NCI-H524 (cell line): ENCODE data around the gene NOTCH2.

Experiments
- DNase-seq, 2 experiments: peaks; one replicate each; lab custom pipeline; 2025; lab: John Stamatoyannopoulos, UW

Gene NOTCH2

GRCh38 chr1:119975006-119975405 lies 94.5 kb downstream of the NOTCH2 start:
- no peak for DNase-seq

- no peak for DNase-seq
These were observed 95.4 kb downstream of the NOTCH2 start for GRCh38 chr1:119974013-119974412.

GRCh38 chr1:119971710-119972570 lies 97.5 kb downstream of the NOTCH2 start:
- no peak for DNase-seq

DNA sequence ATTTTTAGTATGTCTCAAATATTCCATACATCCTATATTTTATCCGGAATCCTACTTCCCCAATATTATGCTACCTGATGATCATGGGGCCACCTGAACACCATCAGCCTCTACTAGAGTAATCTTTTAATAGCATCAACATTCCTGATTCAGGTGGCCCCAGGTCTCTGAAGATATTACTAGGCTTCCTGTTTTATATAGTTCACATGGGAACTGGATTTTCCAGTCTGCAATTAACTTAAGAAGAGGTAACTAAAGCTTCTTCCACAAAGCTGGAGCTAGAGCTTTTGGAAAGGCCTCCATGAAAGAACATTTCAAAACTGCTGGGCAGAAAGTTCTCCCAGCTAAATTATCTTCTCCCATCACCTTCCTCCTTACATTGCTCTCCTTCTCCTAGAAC lies 100.9 kb downstream of the NOTCH2 start:
- DNase-seq, result no peak

- DNase-seq, result peak in 1 of 2 experiments; percentile 45
These were observed 101.4 kb downstream of the NOTCH2 start for GRCh38 chr1:119968068-119968492.

DNA sequence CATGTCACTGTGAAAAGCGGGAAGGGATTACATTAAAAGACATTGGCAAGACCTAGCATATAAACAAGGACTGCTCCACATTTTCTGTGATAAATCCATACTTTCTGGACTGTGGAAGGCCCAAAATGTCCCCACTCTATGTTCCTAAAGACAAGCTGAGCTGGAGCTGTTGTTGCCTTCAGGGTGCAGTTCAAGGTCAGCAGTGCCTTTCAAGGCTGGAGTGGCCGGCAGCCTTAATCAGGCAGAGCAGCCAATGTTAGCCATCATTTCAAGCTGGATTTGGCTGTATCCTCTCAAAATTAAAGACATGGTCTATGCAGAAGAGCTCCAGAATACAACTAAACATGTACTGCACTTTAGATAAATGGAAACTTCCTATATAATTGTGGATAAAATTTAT lies 102.8 kb downstream of the NOTCH2 start:
- DNase-seq, result no peak

- no peak for DNase-seq
These were observed 103.4 kb downstream of the NOTCH2 start for GRCh38 chr1:119966020-119966419.

DNA sequence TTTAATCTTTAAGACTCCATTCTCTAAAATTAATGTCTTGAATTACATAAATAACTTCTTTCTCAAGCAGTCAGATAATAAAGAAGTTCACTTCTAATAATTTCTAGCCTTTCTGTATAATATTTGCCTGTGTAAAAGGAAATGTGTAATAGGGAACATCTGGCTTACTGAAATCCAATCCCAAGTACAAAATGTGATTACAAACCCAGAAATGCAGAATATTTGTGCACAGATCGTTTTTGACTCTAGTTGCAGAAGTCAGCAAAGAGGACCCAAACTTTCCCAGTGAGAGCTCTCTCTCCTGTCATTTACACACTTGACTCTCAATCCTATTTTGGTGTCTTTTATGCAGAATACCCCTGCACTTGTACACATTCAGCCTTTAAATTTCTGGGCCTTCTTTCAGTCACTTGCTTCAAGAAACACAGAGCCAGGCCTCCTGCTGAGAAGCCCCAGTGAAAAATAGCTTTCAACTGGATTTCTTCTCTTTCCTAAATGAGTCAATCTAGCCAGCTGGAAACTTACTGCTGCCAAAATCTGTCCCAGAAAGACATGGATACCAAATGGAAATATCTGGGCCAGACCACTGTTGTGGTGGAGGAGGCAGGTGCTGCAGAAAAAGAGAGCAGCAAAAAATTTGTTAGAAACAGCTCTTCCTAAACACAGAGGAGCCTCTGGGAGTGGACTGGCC lies 104.6 kb downstream of the NOTCH2 start:
- DNase-seq, result no peak

GRCh38 chr1:119962296-119962968 lies 107.0 kb downstream of the NOTCH2 start:
- no peak for DNase-seq

GRCh38 chr1:119960501-119960900 lies 109.0 kb downstream of the NOTCH2 start:
- DNase-seq, result no peak

DNA sequence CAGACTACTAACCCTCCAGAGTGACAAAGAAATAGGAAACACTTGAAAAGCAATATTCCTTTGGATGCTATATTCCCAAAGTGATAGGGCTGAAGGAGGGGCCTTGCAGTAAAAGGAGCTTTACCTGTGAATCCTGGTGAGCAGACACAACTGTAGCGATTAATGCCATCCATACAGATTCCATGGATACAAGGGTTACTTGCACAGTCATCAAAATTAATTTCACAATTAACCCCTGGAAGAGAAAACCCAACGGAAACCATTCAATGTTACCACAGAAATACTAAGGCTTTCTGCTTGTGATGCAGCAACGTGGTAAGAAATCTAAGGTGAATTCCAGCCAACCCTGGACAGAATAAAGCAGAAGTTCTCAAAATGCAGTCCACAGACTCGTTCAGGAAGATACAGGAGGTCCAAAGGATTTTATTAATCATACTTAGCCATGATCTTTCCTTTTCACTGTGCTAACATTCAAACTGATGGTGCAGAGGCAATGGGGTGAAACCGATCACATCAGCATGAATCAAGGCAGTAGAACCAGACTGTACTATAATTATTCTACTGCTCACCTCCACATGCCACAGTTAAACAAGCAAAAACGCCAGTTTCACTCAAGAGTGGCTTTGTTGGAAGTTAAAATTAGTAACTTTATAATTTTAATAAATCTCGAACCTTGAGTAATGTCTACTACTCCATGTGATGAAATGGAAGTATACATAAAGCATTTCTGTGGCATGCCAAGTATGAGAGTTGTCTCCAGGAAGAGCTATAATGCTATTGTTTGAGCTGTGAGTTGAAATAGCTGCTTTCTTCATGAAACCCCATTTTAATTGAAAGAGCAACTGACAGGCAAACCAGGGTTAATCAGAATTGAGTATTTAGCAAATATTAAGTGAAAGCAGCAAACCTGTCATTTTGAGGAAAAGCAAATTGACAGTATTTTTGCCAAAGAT lies 109.9 kb downstream of the NOTCH2 start:
- DNase-seq, result no peak

DNA sequence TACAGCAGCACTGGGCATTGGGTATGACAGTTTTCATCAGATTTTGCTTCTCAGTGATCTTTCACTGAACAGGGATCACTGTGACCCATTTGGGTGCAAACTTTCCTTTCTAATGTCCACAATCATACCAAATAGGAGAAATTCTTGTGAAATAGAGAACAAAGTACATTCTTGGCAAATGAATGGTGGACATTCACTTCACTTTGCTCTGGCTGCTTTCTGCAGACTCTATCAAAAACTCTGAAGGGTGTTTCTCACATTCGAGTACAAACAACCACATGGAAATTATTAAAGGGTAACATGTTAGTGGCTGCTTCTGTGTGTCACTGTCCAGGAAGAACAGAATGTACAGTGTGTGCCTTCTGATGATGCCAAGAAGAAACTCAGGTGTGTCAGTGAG lies 111.2 kb downstream of the NOTCH2 start:
- no peak for DNase-seq

DNA sequence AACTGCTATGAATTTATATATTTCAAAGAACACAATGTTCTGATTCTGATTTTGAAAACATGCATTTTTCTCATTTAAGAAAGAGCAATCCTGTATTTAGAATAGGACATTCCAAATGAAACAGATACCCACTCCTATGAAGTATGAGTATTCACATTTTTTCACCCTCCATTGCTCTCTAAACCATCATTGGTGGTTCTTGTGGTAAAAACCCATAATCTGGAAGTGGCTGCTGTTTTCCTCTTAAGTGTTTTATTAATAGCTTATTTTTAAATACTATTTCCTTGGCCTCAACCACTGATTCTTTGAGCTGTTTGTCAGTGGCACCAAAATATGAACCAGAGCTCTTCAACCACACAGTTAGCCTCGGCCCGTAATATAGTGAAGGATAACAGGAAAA lies 113.2 kb downstream of the NOTCH2 start:
- no peak for DNase-seq

GRCh38 chr1:119954476-119955422 lies 114.7 kb downstream of the NOTCH2 start:
- no peak for DNase-seq

GRCh38 chr1:119953266-119953998 lies 116.0 kb downstream of the NOTCH2 start:
- DNase-seq, result no peak

DNA sequence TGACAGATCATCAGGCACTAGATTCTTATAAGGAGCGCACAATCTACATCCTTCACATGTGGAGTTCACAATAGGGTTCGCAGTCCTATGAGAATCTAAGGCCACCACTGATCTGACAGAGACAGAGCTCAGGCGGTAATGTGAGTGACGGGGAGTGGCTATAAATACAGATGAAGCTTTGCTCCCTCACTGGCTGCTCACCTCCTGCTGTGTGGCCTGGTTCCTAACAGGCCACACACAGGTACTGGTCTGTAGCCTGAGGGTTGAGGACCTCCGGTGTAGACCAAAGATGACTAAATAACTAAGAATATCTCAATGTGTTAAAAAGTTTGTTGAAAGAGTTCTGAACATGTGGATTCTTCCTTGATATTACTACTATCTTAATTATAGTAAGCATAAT lies 117.0 kb downstream of the NOTCH2 start:
- no peak for DNase-seq

GRCh38 chr1:119948342-119949214 lies 120.9 kb downstream of the NOTCH2 start:
- peak; percentile 64 to 72 for DNase-seq

DNA sequence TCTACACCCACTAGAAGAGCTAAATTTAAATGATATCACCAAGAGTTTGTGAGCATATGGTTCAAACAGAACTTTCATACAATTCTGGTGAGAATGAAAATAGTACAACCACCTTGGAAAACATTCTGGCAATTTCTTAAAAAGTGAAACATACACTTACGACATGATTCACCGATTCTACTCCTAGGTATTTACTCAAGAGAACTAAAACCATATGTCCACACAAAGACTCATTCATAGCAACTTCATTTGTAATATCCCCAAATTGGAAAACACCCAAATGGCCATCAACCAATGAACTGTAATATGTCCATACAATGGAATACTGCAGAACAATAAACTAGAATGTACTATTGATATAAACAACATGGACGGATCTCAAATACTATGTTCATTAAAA lies 122.0 kb downstream of the NOTCH2 start:
- DNase-seq, result no peak

GRCh38 chr1:119946724-119947123 lies 122.7 kb downstream of the NOTCH2 start:
- DNase-seq, result no peak
